Liver (tissue), 9 donors: Measurements from ENCODE around the gene FOXK2. TPM values are rescaled to one million over a fixed set of nuclear protein-coding genes. Genes with fewer than 3 reads are reported as not detected.

ENCODE experiments used
- DNase-seq: peaks from one replicate; pipeline ENCODE4 v3.0.0-alpha.2; 2017; ENCODE audit warnings: low spot score
- H3K27ac ChIP-seq, 2 donors: one replicate each; pipeline ENCODE4 v1.7.0; 2013; ENCODE audit warnings: inconsistent platforms in 2 of 2, low read length in 2 of 2, control low read depth in 1 of 2, low read depth in 1 of 2, mild to moderate bottlenecking in 1 of 2
- H3K27me3 ChIP-seq, 4 donors: one replicate each; pipeline versions ENCODE4 v1.6.1 to v1.7.0; 2013; ENCODE audit warnings: low read length in 3 of 4, inconsistent platforms in 1 of 4, mild to moderate bottlenecking in 1 of 4, moderate library complexity in 1 of 4; ENCODE audit not compliant: control insufficient read depth in 4 of 4, insufficient read depth in 4 of 4
- H3K36me3 ChIP-seq, 4 donors: one replicate each; pipeline versions ENCODE4 v1.6.1 to v1.7.0; 2013; ENCODE audit warnings: low read length in 3 of 4, mild to moderate bottlenecking in 3 of 4, low read depth in 1 of 4, moderate library complexity in 1 of 4; ENCODE audit not compliant: control insufficient read depth in 4 of 4, insufficient read depth in 3 of 4
- H3K4me1 ChIP-seq, 4 donors: one replicate each; pipeline versions ENCODE4 v1.6.1 to v1.7.0; 2013; ENCODE audit warnings: low read length in 3 of 4, mild to moderate bottlenecking in 3 of 4, moderate library complexity in 1 of 4; ENCODE audit not compliant: control insufficient read depth in 4 of 4, insufficient read depth in 4 of 4
- H3K4me3 ChIP-seq, 3 donors: one replicate each; pipeline versions ENCODE4 v1.6.1 to v1.7.0; 2013; ENCODE audit warnings: low read length in 3 of 3, control low read depth in 1 of 3, low read depth in 1 of 3, mild to moderate bottlenecking in 1 of 3
- H3K9ac ChIP-seq, 2 donors: one replicate each; pipeline ENCODE4 v1.7.0; 2013; ENCODE audit warnings: low read length in 2 of 2, mild to moderate bottlenecking in 2 of 2, moderate library complexity in 2 of 2, control low read depth in 1 of 2, low read depth in 1 of 2
- H3K9me3 ChIP-seq, 4 donors: one replicate each; pipeline versions ENCODE4 v1.6.1 to v1.7.0; 2013; ENCODE audit warnings: low read length in 3 of 4; ENCODE audit not compliant: control insufficient read depth in 4 of 4
- ATF3 ChIP-seq: IDR thresholded peaks from 2 replicates; pipeline ENCODE4 v1.6.1; 2016; ENCODE audit warnings: antibody characterized with exemption
- CTCF ChIP-seq: fragments of 150-350 bp; IDR thresholded peaks from 2 replicates; pipeline ENCODE4 v1.5.1; 2017; ENCODE audit warnings: improper control_type of control experiment, low read depth, low read length; ENCODE audit not compliant: missing input control
- EGR1 ChIP-seq, 2 donors: IDR thresholded peaks; 2 replicates each; pipeline ENCODE4 v1.6.1; 2016 to 2018; ENCODE audit warnings: antibody characterized with exemption in 2 of 2, low read depth in 2 of 2
- FOXA1 ChIP-seq: IDR thresholded peaks from 2 replicates; pipeline ENCODE4 v1.6.1; 2016; ENCODE audit warnings: antibody characterized with exemption
- FOXA2 ChIP-seq: IDR thresholded peaks from 2 replicates; pipeline ENCODE4 v1.6.1; 2016; ENCODE audit warnings: antibody characterized with exemption
- GABPA ChIP-seq, 2 donors: IDR thresholded peaks in 1 of 2; conservative IDR thresholded peaks in 1 of 2; 2 replicates each; pipeline ENCODE4 v1.6.1; 2016; ENCODE audit warnings: antibody characterized with exemption in 2 of 2, mild to moderate bottlenecking in 1 of 2, moderate library complexity in 1 of 2
- HNF4A ChIP-seq, 2 donors: conservative IDR thresholded peaks; 2 replicates each; pipeline ENCODE4 v1.6.1; 2016; ENCODE audit warnings: antibody characterized with exemption in 2 of 2, mild to moderate bottlenecking in 2 of 2
- HNF4G ChIP-seq: IDR thresholded peaks from 2 replicates; pipeline ENCODE4 v1.6.1; 2016; ENCODE audit warnings: antibody characterized with exemption
- JUND ChIP-seq, 2 donors: IDR thresholded peaks; 2 replicates each; pipeline ENCODE4 v1.6.1; 2016; ENCODE audit warnings: antibody characterized with exemption in 2 of 2
- MAX ChIP-seq: IDR thresholded peaks from 2 replicates; pipeline ENCODE4 v1.6.1; 2016; ENCODE audit warnings: antibody characterized with exemption
- NR2F2 ChIP-seq: IDR thresholded peaks from 2 replicates; pipeline ENCODE4 v1.6.1; 2016; ENCODE audit warnings: antibody characterized with exemption
- RAD21 ChIP-seq, 2 donors: IDR thresholded peaks; 2 replicates each; pipeline ENCODE4 v1.6.1; 2016; ENCODE audit warnings: antibody characterized with exemption in 2 of 2, mild to moderate bottlenecking in 2 of 2
- RXRA ChIP-seq, 2 donors: IDR thresholded peaks; 2 replicates each; pipeline ENCODE4 v1.6.1; 2017 to 2018; ENCODE audit warnings: antibody characterized with exemption in 2 of 2, mild to moderate bottlenecking in 1 of 2
- SP1 ChIP-seq: IDR thresholded peaks from 2 replicates; pipeline ENCODE4 v1.6.1; 2018; ENCODE audit warnings: antibody characterized with exemption, mild to moderate bottlenecking
- TAF1 ChIP-seq: conservative IDR thresholded peaks from 2 replicates; pipeline ENCODE4 v1.6.1; 2016; ENCODE audit warnings: antibody characterized with exemption, mild to moderate bottlenecking
- YY1 ChIP-seq: IDR thresholded peaks from 2 replicates; pipeline ENCODE4 v1.6.1; 2016; ENCODE audit warnings: antibody characterized with exemption, mild to moderate bottlenecking
- ZBTB33 ChIP-seq: IDR thresholded peaks from 2 replicates; pipeline ENCODE4 v1.6.1; 2016; ENCODE audit warnings: antibody characterized with exemption
- WGBS: extraction: QIAGEN DNeasy Blood & Tissue Kit; methylation state at CpG from one replicate; pipeline ENCODE4 v1.1.7; 2013; 5-methylcytosine and 5-hydroxymethylcytosine counted together
- polyA plus RNA-seq, 2 donors: library from polyadenylated mRNA; stranded (reverse) in 1 of 2; unstranded in 1 of 2; fragments of 200-250 nt in 1 of 2; fragments of >200 nt in 1 of 2; fragmentation: Nextera tagmentation in 1 of 2; extraction: Ambion mirVana in 1 of 2; gene quantifications; one replicate each; pipeline versions ENCODE4 v1.2.1 to v1.2.3, GENCODE V29; 2013 to 2015
- total RNA-seq, 2 donors: library from RNA; depleted of rRNA; stranded (reverse); fragments of >200 nt; gene quantifications; one replicate each; pipeline ENCODE4 v1.2.3, GENCODE V29; 2014
- TF ChIP-seq, protein P1 (sequence below): IDR thresholded peaks from 2 replicates; pipeline ENCODE4 v1.6.1; 2016; ENCODE audit warnings: antibody characterized with exemption, mild to moderate bottlenecking
- donor health status: healthy.
- donor health status: healthy.
- donor health status: healthy.
- donor health status: healthy.
- donor health status: healthy.

FOXK2 gene
- total and polyA plus RNA-seq, 4 donors, result 3.1 to 16.2 (median 10.8) TPM

GRCh38 chr17:82570277-82570676, 50.7 kb downstream of the FOXK2 start:
- Histone ChIP-seq H3K27me3 (no peaks in the 10 kb centered on the region), H3K4me1 (peaks cover 6 to 12% (median 9%) of the 10 kb centered on the region in 4 donors), H3K9me3 (no peaks in the 10 kb centered on the region), H3K9ac (no peak overlapping the region), H3K27ac (no peak overlapping the region), H3K36me3 (peaks cover 11 to 57% (median 48%) of the 10 kb centered on the region in 4 donors), H3K4me3 (no peak overlapping the region)
- DNase-seq, result no peak
- 92% methylated on average over 9 of the region's 9 CpGs for WGBS
- no peak for TF ChIP-seq RAD21 (IDR thresholded peaks at IDR 0.05)

- H3K4me3 ChIP-seq, result no peak overlapping the region
- H3K27ac ChIP-seq, result no peak overlapping the region
- no peak for TF ChIP-seq SP1
- no peak for TF ChIP-seq FOXA1
- TF ChIP-seq NR2F2, result no peak
- TF ChIP-seq GABPA (IDR thresholded peaks at IDR 0.05 in 1 of 2, conservative IDR thresholded peaks at IDR 0.05 in 1 of 2), result no peak
- TF ChIP-seq EGR1 (IDR thresholded peaks at IDR 0.05; ENCODE audit: low read depth in 2 of 2), result no peak
- no peak for TF ChIP-seq CTCF
- no peak for TF ChIP-seq YY1
- TF ChIP-seq TAF1, result no peak
- no peak for TF ChIP-seq HNF4A (conservative IDR thresholded peaks at IDR 0.05)
- TF ChIP-seq FOXA2, result no peak
- TF ChIP-seq RXRA (IDR thresholded peaks at IDR 0.05), result no peak
- TF ChIP-seq HNF4G, result no peak
- no peak for TF ChIP-seq ZBTB33
- TF ChIP-seq ATF3, result no peak
- no peak for TF ChIP-seq MAX
- no peak for TF ChIP-seq JUND (IDR thresholded peaks at IDR 0.05)
- TF ChIP-seq, protein P1, sequence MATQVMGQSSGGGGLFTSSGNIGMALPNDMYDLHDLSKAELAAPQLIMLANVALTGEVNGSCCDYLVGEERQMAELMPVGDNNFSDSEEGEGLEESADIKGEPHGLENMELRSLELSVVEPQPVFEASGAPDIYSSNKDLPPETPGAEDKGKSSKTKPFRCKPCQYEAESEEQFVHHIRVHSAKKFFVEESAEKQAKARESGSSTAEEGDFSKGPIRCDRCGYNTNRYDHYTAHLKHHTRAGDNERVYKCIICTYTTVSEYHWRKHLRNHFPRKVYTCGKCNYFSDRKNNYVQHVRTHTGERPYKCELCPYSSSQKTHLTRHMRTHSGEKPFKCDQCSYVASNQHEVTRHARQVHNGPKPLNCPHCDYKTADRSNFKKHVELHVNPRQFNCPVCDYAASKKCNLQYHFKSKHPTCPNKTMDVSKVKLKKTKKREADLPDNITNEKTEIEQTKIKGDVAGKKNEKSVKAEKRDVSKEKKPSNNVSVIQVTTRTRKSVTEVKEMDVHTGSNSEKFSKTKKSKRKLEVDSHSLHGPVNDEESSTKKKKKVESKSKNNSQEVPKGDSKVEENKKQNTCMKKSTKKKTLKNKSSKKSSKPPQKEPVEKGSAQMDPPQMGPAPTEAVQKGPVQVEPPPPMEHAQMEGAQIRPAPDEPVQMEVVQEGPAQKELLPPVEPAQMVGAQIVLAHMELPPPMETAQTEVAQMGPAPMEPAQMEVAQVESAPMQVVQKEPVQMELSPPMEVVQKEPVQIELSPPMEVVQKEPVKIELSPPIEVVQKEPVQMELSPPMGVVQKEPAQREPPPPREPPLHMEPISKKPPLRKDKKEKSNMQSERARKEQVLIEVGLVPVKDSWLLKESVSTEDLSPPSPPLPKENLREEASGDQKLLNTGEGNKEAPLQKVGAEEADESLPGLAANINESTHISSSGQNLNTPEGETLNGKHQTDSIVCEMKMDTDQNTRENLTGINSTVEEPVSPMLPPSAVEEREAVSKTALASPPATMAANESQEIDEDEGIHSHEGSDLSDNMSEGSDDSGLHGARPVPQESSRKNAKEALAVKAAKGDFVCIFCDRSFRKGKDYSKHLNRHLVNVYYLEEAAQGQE, result no peak
- no peak for TF ChIP-seq RAD21 (IDR thresholded peaks at IDR 0.05)
- WGBS, result 95% methylated on average over 6 of the region's 6 CpGs
- no peaks in the 10 kb centered on the region for H3K9me3 ChIP-seq
- H3K36me3 ChIP-seq, result peaks cover 12 to 68% (median 53%) of the 10 kb centered on the region in 4 donors
- H3K27me3 ChIP-seq, result no peaks in the 10 kb centered on the region
- no peak overlapping the region for H3K9ac ChIP-seq
- peaks cover 6 to 12% (median 7%) of the 10 kb centered on the region in 4 donors for H3K4me1 ChIP-seq
- DNase-seq, result no peak
These were observed 52.3 kb downstream of the FOXK2 start for GRCh38 chr17:82571855-82572254.
